ENCODE measurements around the gene ARHGDIB. TPM values are rescaled to one million over a fixed set of nuclear protein-coding genes. Genes with fewer than 3 reads are reported as not detected.

The ARHGDIB gene
- total RNA-seq, 4 donors from 2014 or later: 128 to 259 (median 205) TPM

DNA sequence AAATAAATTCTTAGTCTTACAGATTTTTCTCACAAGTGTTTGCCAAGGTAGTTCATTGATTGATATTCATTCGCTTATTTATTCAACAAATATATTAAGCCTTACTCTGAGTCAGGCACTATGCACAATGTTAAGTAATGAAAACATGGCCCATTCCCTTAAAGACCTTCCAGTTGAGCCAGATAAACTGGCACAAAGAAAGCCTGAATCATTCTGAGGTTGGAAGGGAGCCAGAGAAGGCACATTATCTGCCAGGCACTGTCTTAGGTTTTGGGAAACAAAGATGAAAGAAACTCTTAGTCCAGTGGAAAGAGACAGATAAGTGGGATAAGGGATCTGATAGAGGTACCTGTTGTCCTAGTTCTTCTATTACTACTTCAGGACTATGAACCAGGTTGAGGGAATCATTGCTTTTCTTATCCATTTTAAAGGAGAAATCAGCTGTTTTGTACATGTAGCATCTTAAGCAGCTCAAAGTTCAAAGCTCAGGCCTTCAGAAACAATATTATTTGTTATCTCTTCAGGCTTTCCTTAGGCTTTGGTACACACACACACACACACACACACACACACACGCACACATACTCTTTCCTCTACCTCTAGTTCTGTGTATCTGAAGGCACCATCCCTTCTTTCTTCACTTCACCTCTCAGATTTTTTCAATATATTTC lies 38.4 kb upstream of the ARHGDIB start:
- peak; percentile 57 for ATAC-seq (ENCODE audit: low FRiP score)

GRCh38 chr12:14999021-14999694 lies 37.8 kb upstream of the ARHGDIB start:
- no peak for DNase-seq (ENCODE audit: low spot score)
- ATAC-seq (ENCODE audit: low FRiP score): no peak
- TF ChIP-seq, protein P1, sequence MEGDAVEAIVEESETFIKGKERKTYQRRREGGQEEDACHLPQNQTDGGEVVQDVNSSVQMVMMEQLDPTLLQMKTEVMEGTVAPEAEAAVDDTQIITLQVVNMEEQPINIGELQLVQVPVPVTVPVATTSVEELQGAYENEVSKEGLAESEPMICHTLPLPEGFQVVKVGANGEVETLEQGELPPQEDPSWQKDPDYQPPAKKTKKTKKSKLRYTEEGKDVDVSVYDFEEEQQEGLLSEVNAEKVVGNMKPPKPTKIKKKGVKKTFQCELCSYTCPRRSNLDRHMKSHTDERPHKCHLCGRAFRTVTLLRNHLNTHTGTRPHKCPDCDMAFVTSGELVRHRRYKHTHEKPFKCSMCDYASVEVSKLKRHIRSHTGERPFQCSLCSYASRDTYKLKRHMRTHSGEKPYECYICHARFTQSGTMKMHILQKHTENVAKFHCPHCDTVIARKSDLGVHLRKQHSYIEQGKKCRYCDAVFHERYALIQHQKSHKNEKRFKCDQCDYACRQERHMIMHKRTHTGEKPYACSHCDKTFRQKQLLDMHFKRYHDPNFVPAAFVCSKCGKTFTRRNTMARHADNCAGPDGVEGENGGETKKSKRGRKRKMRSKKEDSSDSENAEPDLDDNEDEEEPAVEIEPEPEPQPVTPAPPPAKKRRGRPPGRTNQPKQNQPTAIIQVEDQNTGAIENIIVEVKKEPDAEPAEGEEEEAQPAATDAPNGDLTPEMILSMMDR (IDR thresholded peaks at IDR 0.05): no peak

More for the DNA sequence above, 38.4 kb upstream of the ARHGDIB start:
- TF ChIP-seq, protein P1 (IDR thresholded peaks at IDR 0.05): no peak
- no peak for DNase-seq (ENCODE audit: low spot score)

GRCh38 chr12:14997998-14998397 lies 36.6 kb upstream of the ARHGDIB start:
- DNase-seq (ENCODE audit: low spot score) (no peak), ATAC-seq (ENCODE audit: low FRiP score) (no peak)
- TF ChIP-seq, protein P1 (IDR thresholded peaks at IDR 0.05): no peak

GRCh38 chr12:14995583-14996425 lies 34.4 kb upstream of the ARHGDIB start:
- no peak for ATAC-seq (ENCODE audit: low FRiP score)

GRCh38 chr12:14994610-14995009 lies 33.2 kb upstream of the ARHGDIB start:
- DNase-seq (ENCODE audit: low spot score): no peak
- TF ChIP-seq, protein P1 (IDR thresholded peaks at IDR 0.05): no peak
- no peak for ATAC-seq (ENCODE audit: low FRiP score)

More at GRCh38 chr12:14995583-14996425, 34.4 kb upstream of the ARHGDIB start:
- TF ChIP-seq, protein P1 (IDR thresholded peaks at IDR 0.05): no peak
- no peak for DNase-seq (ENCODE audit: low spot score)

GRCh38 chr12:14993537-14994266 lies 32.3 kb upstream of the ARHGDIB start:
- no peak for DNase-seq (ENCODE audit: low spot score)
- TF ChIP-seq, protein P1 (IDR thresholded peaks at IDR 0.05): no peak
- no peak for ATAC-seq (ENCODE audit: low FRiP score)

Measured in omental fat pad (tissue), 4 donors.